Panc1 (cell line): ENCODE data around the gene PSMD12. TPM values are rescaled to one million over a fixed set of nuclear protein-coding genes. Genes with fewer than 3 reads are reported as not detected.
A peak's percentile ranks its signal among the peaks of the same experiment; 100 is the strongest.

Experiments used
- ATAC-seq: fragments of 200-7000 bp; cut with Tn5 transposase; 2 replicates; pipeline ENCODE4 v1.9.1; 2020; ENCODE audit warnings: mild to moderate bottlenecking, moderate library complexity
- BruUV-seq: library from RNA; stranded (reverse); fragments of 400-500 nt; replicated peaks from 2 replicates; lab custom pipeline; 2021; lab: Mats Ljungman, UMichigan
- CTCF ChIA-PET: fragments of 300-600 bp; sonication (Branson Sonifier 250); formaldehyde crosslinking; loops from one replicate; lab custom pipeline; 2022; ENCODE audit warnings: antibody characterized with exemption; lab: Charles Lee
- POLR2A ChIA-PET: fragments of 300-600 bp; sonication (Branson Sonifier 250); formaldehyde crosslinking; loops from one replicate; lab custom pipeline; 2022; ENCODE audit warnings: antibody characterized with exemption; lab: Charles Lee
- DNase-seq: peaks from one replicate; pipeline ENCODE4 v3.0.0-alpha.2; 2010; ENCODE audit warnings: low read depth, low spot score
- H3K27ac ChIP-seq: 2 replicates; pipeline ENCODE4 v1.5.1; 2011; ENCODE audit warnings: mild to moderate bottlenecking, low read length, inconsistent platforms
- H3K27me3 ChIP-seq: fragments of 200-500 bp; sonication (Bioruptor generic); 2 replicates; pipeline ENCODE4 v1.6.0; 2014; ENCODE audit warnings: low read length, inconsistent platforms; ENCODE audit not compliant: control insufficient read depth, insufficient read depth
- H3K36me3 ChIP-seq: fragments of 200-500 bp; sonication (Bioruptor generic); 2 replicates; pipeline ENCODE4 v1.5.1; 2014; ENCODE audit warnings: inconsistent platforms, mild to moderate bottlenecking, low read length, moderate library complexity; ENCODE audit not compliant: control insufficient read depth, insufficient read depth
- H3K4me1 ChIP-seq: 2 replicates; pipeline ENCODE4 v1.5.1; 2011; ENCODE audit warnings: inconsistent platforms, mild to moderate bottlenecking, low read length, moderate library complexity; ENCODE audit not compliant: control insufficient read depth, insufficient read depth
- H3K4me3 ChIP-seq, 2 experiments: 2 replicates each; pipeline ENCODE4 v1.5.1; 2011 to 2012; ENCODE audit warnings: low read depth in 2 of 2, low read length in 2 of 2, mild to moderate bottlenecking in 2 of 2, inconsistent platforms in 1 of 2, moderate library complexity in 1 of 2
- H3K9me3 ChIP-seq: fragments of 200-500 bp; sonication (Bioruptor generic); 2 replicates; pipeline ENCODE4 v1.5.1; 2014; ENCODE audit warnings: low read depth, mild to moderate bottlenecking, inconsistent platforms, low read length, moderate library complexity; ENCODE audit not compliant: control insufficient read depth, insufficient read depth
- CTCF ChIP-seq: fragments of 450-650 bp; IDR thresholded peaks from 2 replicates; pipeline ENCODE4 v1.5.1; 2017; ENCODE audit warnings: mild to moderate bottlenecking
- POLR2AphosphoS5 ChIP-seq: IDR thresholded peaks from 2 replicates; pipeline ENCODE4 v1.6.1; 2012; ENCODE audit warnings: mild to moderate bottlenecking, low read depth, low read length, moderate library complexity
- REST ChIP-seq, 2 experiments: IDR thresholded peaks; 2 replicates each; pipeline ENCODE4 v1.6.1; 2011 to 2012; ENCODE audit warnings: low read depth in 2 of 2, control low read depth in 1 of 2, low read length in 1 of 2, mild to moderate bottlenecking in 1 of 2, moderate library complexity in 1 of 2; ENCODE audit not compliant: insufficient read depth in 1 of 2
- SIN3A ChIP-seq: IDR thresholded peaks from 2 replicates; pipeline ENCODE4 v1.6.1; 2012; ENCODE audit warnings: low read depth, mild to moderate bottlenecking, low read length, moderate library complexity, borderline replicate concordance; ENCODE audit not compliant: insufficient read depth
- TCF7L2 ChIP-seq: IDR thresholded peaks from 2 replicates; pipeline ENCODE4 v1.6.1; 2011; ENCODE audit warnings: mild to moderate bottlenecking, low read depth, low read length, inconsistent platforms
- in situ Hi-C: cut with HindIII; loops from 2 replicates; pipeline ENCODE4 v1.10.0; 2016; ENCODE audit warnings: low sequenced_read_pairs, low pct_unique_long_range_greater_than_20kb
- intact Hi-C: fragments of 100-400 bp; cut with micrococcal nuclease; formaldehyde crosslinking; loops from one replicate; pipeline ENCODE4 v1.10.0; 2022; ENCODE audit not compliant: unreplicated experiment
- total RNA-seq: library from RNA; stranded (reverse); gene quantifications from one replicate; pipeline ENCODE4 v1.2.1, GENCODE V29; 2021; ENCODE audit not compliant: unreplicated experiment

PSMD12 gene
- total RNA-seq, 1 experiment from 2014 or later = 50.2 TPM

GRCh38 chr17:67385122-67385988, 19.0 kb upstream of the PSMD12 start:
- DNase-seq = no peak
- CTCF ChIA-PET = interaction anchor here (0.6 to 2.8 kb wide), 3 partner anchors 90 to 305 kb away, joined by 4 to 15 read pairs (median 5); no protein-coding TSS in a partner anchor
- Histone ChIP-seq H3K4me1 (peaks cover 28% of the 10 kb centered on the region), H3K36me3 (no peaks in the 10 kb centered on the region), H3K9me3 (no peaks in the 10 kb centered on the region), H3K27ac (peak overlapping the region; percentile 57), H3K27me3 (no peaks in the 10 kb centered on the region), H3K4me3 (no peak overlapping the region)
- in situ Hi-C loops (no loop called here), intact Hi-C loops (no loop called here)
- no peak for ATAC-seq
- POLR2A ChIA-PET = no interaction called here
- TF ChIP-seq CTCF (no peak), TCF7L2 (no peak), SIN3A (no peak), POLR2AphosphoS5 (no peak), REST (IDR thresholded peaks at IDR 0.05; ENCODE audit: insufficient read depth in 1 of 2, low read depth in 2 of 2, low read length in 1 of 2) (no peak)
- BruUV-seq = no TSS peak

GRCh38 chr17:67381929-67382257, 15.5 kb upstream of the PSMD12 start:
- H3K27me3 ChIP-seq = no peaks in the 10 kb centered on the region
- BruUV-seq = no TSS peak
- DNase-seq (no peak), ATAC-seq (no peak)
- in situ Hi-C loops = no loop called here
- CTCF ChIA-PET = interaction anchor here (0.6 kb wide), 1 partner anchor 8 kb away, joined by 4 read pairs; no protein-coding TSS in a partner anchor
- no peak overlapping the region for H3K4me3 ChIP-seq
- H3K36me3 ChIP-seq = peaks cover 4% of the 10 kb centered on the region
- no peak overlapping the region; the same call in 1 of the 2 replicates for H3K27ac ChIP-seq
- H3K9me3 ChIP-seq = no peaks in the 10 kb centered on the region
- no peak for TF ChIP-seq CTCF
- no peak for TF ChIP-seq TCF7L2
- no peak for TF ChIP-seq SIN3A
- TF ChIP-seq POLR2AphosphoS5 = no peak
- no peak for TF ChIP-seq REST (IDR thresholded peaks at IDR 0.05; ENCODE audit: insufficient read depth in 1 of 2, low read depth in 2 of 2, low read length in 1 of 2)
- intact Hi-C loops = no loop called here
- POLR2A ChIA-PET = no interaction called here
- peaks cover 12% of the 10 kb centered on the region for H3K4me1 ChIP-seq
